ENCODE data around the gene SDHB.

GRCh38 chr1:17032741-17033140 lies 21.1 kb downstream of the SDHB start:
- TF ChIP-seq CTCF (IDR thresholded peaks at IDR 0.05): no peak
- no peak for TF ChIP-seq POLR2A (IDR thresholded peaks at IDR 0.05)

All from tibial nerve (tissue), 3 donors.